Left ventricle myocardium superior (tissue), 1 donor: ENCODE results near the gene MEF2C. TPM values are rescaled to one million over a fixed set of nuclear protein-coding genes. Genes with fewer than 3 reads are reported as not detected.

ENCODE experiments used
- ATAC-seq: fragments of 200-7000 bp; cut with Tn5 transposase; one replicate; pipeline ENCODE4 v1.9.1; 2020; ENCODE audit warnings: mild to moderate bottlenecking, moderate library complexity
- DNase-seq: peaks from one replicate; pipeline ENCODE4 v3.0.0-alpha.2; 2020
- intact Hi-C: fragments of 100-400 bp; cut with micrococcal nuclease; formaldehyde crosslinking; loops from one replicate; pipeline ENCODE4 v1.11.0; 2022
- total RNA-seq: library from RNA; stranded (reverse); fragmentation: NEBNext Ultra II Directional; extraction: Animal tissue kit (Norgen Biotek cat#: 25700); gene quantifications from one replicate; pipeline ENCODE4 v1.2.1, GENCODE V29; 2021
- donor health status: DM: no; HTN: yes; CAD: no; lungs with severe emphysema.

The MEF2C gene
- total RNA-seq, 1 donor from 2014 or later = 51.4 TPM

DNA sequence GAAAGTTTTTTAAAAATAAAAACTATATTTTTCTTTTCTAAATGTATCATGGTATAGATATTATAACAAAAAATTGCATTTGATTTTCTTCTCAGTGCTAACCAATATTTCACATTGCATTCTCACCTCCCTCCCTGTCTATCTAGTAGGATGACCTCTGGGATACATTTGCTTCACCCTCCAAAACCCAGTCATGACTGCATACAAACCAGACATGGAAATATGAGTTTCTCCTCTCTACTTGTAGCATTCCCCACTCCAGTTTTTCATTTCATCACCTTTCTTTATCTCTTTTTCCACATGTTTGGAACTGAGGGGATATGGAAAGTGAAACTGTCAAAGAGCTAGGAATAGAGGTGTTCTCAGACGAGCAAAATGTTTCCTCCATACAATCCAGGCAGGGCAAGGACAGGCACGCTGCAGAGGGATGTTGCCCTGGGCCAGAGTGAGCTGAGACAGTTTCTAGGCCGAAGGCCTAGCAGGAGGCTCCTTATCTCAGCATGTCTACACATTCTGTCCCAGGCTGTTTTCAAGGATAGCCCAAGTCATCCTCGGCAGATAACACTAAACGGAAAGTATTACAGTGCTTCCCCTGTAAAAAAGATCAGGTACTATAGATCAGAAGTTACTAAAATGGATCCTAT, 46.7 kb downstream of the MEF2C start:
- DNase-seq (peak; percentile 62), ATAC-seq (peak; percentile 90)
- intact Hi-C loops = no loop called here

DNA sequence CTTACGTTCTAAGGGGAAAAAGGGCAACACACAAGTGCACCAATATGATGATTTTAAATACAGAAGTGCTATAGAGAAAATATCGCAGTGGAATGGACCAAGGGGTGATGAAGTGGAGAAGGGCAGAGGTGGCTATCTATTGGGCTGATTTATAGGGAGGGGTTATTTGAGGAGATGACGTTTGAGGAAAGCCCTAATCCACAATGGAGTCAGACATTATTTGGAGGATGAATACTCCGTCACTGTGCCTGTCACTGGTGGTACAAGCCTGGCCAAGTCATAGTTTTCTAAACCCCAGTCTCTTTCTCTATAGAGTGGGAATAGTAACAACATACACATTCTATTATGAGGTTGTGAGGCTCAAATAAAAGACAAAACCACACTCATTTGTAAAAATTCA, 48.5 kb downstream of the MEF2C start:
- no peak for ATAC-seq
- intact Hi-C loops = no loop called here
- no peak for DNase-seq

DNA sequence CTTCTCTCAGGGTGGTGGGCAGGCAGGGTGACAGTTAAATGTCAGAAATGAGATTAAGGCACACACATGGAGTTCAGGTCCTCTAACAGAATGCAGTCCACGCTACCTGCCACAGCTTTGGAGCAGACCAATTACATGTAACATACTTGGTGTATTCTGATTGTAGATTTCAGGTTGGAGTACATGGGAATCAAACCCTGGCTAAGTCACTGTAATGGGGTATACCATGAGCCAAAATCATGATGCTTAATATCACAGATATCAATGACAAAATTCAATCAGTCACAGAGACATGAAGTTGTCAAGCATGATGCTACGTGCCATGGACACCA, 48.9 kb downstream of the MEF2C start:
- ATAC-seq (peak; percentile 31), DNase-seq (no peak)
- intact Hi-C loops = no loop called here

DNA sequence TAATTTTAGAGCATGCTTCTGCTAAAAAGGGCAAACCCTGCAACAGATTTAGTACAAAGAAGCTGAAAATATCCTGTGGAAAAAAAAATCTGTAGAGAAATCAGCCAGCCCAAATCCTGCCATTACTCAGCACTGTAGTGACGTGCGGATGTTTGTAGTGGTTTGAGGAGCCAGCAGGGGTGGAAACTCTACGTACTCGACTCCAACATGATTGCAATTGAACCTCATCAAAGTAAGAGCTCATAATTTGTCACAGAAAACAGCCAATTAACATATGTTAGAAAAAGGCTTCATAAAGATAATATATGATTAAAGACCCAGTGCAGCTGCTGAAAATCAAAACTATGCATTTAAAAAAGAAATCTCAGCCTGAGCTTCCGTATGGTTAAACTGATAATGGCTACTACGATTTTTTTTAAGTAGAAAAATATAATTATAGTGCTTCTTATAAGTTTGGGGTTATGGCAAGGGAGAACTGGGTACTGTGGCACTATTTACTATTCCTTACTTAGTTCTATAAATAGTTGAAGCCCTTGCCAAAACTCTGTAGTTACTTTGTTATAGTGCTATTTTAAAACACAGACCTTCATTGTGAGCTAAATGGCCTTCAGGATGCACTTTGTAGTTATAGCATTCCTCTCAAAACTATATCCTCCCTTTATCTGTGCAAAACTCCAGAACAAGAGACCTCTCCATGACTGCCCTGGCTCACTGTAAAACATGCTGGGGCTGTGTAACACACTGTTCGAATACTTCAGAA, 49.4 kb downstream of the MEF2C start:
- intact Hi-C loops = no loop called here
- DNase-seq (no peak), ATAC-seq (peak; percentile 74)

DNA sequence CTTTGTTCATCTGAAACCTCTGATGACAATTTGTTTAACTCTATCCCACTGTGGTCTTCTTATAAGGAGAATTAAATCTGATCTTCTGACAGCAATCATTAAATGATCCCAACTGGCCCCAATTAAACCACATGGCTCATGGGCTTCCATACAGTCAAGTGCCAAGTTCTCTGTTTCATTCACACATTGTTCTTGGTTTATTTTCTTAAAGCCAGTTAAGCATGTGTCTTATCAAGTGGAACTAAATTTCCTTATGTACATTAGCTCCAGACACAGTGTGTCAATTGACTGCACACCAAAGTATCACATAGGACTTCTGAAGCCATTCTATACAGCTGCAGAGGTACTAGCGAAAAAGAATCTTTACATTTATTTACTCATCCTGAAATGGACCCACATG, 51.2 kb downstream of the MEF2C start:
- intact Hi-C loops = no loop called here
- no peak for ATAC-seq
- DNase-seq = no peak

DNA sequence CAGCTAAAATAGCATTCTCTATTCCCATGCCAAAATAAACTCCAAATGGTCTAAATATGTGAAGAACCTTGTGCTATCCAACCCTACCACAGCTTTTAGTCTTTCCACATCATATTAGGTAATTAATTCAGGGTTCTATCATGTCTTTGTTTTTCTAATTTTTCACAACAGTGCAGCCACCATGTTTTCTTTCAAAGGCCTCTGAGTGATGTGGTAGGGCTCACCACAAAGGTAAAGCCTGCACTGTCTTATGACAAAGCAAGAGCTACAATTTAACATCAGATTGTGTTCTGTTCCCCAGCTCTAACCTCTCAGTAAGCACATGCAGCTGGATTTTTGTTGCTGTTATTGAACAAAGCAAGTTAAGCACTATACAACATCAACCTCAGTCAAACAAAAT, 52.4 kb downstream of the MEF2C start:
- DNase-seq = no peak
- intact Hi-C loops = no loop called here
- ATAC-seq = no peak

DNA sequence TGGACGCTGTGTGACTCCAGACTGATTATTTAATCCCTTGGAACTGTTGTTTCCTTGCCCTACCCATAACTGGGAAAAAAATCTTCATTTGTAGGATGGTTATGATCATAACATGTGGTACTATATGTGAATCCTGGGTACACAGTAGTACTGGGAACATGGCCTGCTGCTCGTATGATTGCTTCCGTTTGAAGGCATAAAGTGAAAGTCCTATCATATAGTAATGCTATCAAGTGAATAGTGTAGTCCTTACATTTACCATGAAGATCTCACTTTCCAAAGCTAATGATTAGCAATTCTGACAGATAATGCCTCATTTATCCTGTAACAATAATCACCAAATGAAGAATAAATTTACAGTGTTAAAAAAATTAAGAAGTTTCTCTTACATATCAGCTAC, 53.2 kb downstream of the MEF2C start:
- intact Hi-C loops = loop anchor here (5.0 kb wide), 1 partner anchor 53 kb away; the partner anchor contains the start of gene MEF2C
- no peak for DNase-seq
- ATAC-seq = no peak

DNA sequence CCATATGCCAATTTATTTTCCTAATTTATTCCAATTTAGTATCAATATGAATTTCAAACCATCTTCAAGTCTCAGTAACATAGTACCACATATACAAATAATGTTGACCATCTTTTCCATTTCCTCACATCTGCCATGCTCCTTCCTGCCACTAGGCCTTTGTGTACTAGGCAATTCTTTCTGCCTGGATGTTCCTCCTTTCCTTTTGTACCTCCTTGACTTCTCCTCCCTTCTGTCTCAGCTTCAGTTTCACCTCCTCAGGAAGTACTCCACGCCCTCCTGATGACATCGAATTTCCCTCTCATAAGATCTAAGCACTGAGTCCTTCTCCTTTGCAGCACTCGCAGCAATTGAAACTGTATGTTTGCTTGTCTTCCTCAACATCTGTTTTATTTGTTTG, 53.9 kb downstream of the MEF2C start:
- no peak for DNase-seq
- peak; percentile 11 for ATAC-seq
- intact Hi-C loops = loop anchor here (5.0 kb wide), 1 partner anchor 53 kb away; the partner anchor contains the start of gene MEF2C

DNA sequence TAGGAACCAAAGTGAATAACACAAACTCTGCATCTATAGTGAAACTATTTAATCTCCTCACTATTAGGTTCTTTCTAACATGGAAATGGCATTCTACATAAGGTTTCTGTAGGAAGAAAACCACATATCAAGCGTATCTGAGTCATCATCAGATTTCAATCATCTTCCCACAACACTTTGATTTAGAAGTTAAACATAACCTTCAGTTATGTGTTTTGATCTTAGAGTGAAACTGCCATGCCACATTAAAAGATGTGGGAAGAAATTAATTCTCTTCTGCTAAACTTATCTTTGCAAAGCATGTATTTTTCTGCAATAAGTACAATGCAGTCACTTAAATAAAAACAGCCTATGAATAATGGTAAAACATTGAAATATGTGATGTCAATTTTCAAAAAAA, 55.0 kb downstream of the MEF2C start:
- ATAC-seq = no peak
- intact Hi-C loops = loop anchor here (5.0 kb wide), 1 partner anchor 54 kb away; the partner anchor contains the start of gene MEF2C
- no peak for DNase-seq

DNA sequence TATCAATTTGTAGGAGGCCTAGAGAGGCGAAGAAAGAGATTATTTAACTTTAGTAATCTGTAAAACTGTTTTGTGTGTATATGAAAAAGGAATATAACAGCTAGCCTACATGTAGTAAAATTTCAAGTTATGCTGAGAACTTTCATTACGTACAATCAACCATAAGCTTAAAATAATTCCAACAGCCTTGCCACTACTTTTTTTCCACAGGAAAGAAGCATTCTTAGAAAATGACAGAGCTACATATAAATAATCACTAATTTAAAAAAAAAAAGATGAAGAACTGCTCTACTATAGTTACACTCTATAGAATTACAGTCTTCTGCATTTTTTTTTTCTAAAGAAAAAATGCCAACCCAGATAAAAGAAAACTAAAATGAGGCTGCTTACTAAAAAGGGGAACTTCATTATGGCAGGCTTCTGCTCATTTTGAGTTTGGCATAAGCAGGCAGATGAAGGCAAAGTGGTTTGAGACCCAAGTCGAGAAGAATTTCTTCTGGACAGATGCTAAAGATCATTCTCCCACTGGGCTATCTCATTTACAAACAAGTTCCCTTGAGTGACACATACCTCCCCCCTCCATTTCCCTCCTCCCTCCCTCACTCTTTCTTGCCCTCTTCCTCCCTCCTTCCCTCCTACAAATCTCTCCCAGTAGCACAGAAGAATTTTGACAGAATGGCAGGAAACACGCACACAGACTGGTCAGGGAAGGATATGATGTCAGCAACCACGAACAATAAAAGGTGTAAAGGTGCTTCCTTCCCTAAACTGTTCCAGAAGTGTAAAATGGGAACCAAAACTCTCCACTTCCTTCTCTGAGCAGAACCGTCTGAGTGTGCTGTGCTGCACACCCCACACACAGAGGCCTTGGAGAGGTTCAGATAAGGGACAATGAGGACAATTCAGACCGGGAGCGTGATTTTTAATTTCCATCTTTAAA, 56.1 kb downstream of the MEF2C start:
- intact Hi-C loops = loop anchor here (5.0 kb wide), 1 partner anchor 55 kb away; the partner anchor contains the start of gene MEF2C
- DNase-seq = peak; percentile 39
- peak; percentile 83 for ATAC-seq

DNA sequence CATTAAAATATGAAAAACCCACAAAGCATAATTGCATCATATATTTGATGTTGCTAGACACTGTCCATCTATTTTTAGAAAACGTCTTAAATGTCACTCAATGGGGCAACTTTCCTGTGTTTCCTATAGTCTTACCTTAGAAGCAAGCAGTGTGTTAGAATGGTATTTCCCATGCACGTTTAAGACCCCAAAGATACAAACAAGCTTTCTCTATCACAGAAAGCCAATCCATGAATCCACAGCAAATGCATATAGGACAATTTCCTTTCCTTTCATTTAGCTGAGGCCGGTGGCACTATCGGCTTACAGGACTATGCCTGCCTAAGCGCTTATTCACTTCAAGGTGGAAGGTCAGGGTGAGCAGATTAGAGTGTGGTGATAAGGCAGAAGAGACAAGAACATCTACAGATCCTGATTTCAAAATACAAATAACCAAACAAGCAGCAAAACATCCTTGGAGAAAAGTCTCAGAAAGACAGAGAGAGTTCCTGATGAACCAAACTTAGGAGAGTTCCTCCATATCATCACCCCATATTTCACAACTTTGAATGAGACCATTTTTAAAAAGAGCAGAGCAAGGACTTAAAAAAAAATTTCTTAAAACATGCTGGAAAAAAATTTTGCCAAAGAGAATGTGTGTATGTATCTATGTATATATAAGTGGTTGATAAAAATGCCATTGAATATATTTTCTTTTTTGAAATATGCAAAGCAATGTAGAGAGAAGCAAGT, 57.2 kb downstream of the MEF2C start:
- peak; percentile 19 for ATAC-seq
- DNase-seq = no peak
- intact Hi-C loops = loop anchor here (5.0 kb wide), 1 partner anchor 57 kb away; the partner anchor contains the start of gene MEF2C

DNA sequence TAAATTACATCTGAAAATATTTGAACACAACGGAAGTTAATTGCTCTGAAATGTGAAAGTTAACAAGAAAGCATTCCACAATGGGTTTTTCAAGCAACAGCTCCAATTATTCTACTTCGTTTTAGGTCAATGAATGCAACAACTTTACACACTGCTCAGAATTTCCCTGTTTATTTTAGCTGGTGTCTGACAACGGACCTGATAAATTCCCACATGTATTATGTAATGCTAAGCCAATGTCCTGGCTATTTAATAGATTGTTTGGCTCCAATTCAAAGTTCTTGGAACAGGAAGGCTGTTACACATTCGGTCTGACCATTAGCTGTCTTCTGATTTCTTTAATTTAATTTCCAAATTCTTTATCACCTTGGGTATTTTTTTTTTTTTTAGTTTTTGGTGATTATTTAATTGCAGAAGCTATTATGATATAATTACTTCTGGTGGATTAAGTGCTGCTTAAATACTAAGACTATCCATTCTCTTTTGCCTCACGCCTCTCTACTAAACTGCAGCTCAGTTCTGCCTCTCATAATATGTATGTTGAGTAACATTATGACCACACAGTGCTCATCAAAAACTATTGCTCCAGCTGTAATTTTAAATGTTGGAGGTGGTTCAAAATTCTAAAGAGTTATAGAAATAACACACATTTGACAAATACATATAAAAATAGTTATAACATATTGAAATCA, 57.9 kb downstream of the MEF2C start:
- intact Hi-C loops = loop anchor here (5.0 kb wide), 1 partner anchor 57 kb away; the partner anchor contains the start of gene MEF2C
- peak; percentile 71 for ATAC-seq
- no peak for DNase-seq

DNA sequence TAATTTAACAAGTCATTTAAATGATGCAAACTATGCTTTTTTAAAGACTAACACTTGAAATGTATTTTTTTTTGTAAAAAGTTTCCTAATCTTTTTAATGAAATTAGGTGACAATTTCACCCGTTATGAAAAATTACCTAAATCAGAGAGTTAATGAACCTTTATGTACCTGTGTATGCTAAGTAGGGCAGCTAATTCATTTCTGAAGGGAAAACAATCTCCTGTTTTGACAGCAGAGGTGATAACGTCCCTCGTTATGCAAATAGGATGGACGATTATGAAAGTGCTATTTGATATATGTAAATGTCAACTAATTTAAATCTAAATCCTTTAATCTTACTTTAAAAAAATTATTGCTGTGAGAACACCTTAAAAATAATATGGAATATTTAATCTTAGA, 58.8 kb downstream of the MEF2C start:
- ATAC-seq (no peak), DNase-seq (no peak)
- intact Hi-C loops = no loop called here

DNA sequence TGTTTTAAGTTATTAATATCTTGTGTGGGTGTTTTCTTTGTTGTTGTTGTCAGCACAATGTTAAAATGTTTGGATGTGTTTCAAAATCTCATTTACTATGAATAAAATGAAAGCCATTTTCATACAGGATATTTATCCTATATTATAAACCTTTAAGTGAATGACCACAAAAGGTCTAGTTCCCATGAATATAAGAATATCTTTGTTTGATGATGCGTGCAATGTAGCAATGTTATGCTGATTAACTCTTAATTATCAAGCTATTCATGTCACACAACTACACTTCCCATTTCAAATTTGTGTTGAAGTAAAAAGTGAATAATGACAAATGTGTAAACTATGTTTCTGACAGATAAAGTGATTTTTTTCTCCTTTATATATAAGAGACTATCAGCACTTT, 59.8 kb downstream of the MEF2C start:
- DNase-seq (no peak), ATAC-seq (no peak)
- intact Hi-C loops = no loop called here

DNA sequence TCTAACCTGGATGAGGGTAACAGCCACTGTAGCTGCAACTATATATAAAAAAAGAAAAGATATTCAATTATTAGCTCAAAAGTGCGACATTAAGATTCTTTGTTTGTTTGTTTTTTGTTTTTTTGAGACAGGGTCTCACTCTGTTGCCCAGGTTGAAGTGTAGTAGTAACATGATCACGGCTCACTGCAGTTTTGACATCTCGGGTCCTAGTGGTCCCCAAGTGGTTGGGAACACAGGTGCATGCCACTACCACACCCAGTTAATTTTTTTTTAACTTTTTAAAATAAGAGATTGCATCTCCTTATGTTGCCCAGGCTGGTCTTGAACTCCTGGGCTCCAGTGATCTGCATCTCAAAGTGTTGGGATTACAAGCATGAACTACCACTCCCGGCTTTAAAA, 61.8 kb downstream of the MEF2C start:
- intact Hi-C loops = no loop called here
- no peak for ATAC-seq
- no peak for DNase-seq

DNA sequence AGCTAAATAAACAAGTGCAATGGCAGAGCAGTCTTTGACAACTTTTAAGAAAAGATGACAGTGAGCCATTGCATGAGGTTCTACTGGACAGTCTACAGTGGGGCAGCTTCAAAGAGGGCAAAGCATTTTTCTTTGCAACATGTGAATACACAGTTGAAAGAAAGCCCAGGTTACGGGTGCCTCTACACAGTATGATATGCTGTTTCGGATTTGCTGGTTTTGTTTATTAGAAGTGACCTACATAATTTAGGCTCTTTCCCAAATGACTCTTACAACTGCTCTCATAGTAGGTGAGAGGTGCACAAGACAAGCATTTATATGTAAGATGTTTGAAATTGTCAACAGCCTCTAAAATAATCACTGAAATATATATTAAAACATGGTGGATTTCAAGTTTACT, 62.4 kb downstream of the MEF2C start:
- ATAC-seq (no peak), DNase-seq (no peak)
- intact Hi-C loops = no loop called here

DNA sequence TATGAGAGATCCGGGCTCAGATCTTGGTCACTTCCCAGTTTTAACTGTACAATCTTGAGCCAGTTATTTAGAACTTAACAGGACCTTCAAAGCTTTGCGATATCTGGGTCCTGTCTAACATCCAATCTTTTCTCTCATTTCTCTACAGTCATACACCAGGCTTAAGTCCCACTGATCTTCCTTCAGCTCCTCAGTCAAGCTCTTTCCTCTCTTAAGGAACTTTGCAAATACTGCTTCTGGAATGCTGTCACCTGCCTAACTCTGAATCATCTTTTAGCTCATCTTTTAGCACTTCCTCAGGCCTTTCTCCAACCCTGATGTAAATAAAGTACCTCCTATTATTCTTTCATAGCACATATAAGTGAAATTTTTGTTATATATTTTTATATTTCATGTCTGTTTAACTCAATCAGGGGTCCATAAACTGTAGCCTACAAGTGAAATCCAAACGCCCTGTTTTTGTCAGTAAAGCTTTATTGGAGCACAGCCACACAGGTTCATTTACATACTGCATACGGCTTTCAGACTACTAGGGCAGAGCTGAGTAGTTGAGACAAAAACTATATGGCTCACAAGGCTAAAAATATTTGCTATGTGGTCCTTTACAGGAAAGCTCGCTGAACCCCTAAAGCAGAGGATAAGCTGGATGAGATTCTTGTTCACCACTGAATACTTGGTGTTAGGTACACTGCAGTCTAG, 63.5 kb downstream of the MEF2C start:
- ATAC-seq (no peak), DNase-seq (no peak)
- intact Hi-C loops = no loop called here

DNA sequence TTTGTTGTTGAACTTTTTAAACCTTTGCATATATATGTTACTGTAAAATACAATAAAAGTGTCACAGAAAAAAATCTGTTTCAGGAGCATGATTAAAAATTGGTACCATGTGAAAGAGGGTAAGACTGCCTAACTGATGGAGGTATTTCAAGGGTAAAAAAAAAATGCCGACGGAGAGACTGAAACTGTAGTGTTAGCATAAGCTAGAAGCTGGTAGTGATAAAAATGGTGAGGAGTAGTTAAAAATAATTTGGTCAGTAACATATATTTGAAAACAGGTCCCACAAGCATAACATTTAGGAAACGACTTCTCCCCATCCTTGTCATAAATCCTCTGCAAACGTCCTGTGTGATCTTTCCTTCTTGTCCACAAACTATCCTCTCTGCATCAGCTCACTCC, 64.7 kb downstream of the MEF2C start:
- DNase-seq (no peak), ATAC-seq (no peak)
- intact Hi-C loops = no loop called here
